Left lung (tissue), 10 donors: ENCODE data around the gene TMOD3. TPM values are rescaled to one million over a fixed set of nuclear protein-coding genes. Genes with fewer than 3 reads are reported as not detected.

Source experiments
- ATAC-seq: fragments of 200-7000 bp; cut with Tn5 transposase; one replicate; pipeline ENCODE4 v1.9.1; 2020; ENCODE audit warnings: moderate library complexity
- DNase-seq, 4 donors: peaks; one replicate each; pipeline ENCODE4 v3.0.0-alpha.2; 2013 to 2020
- H3K27ac ChIP-seq, 2 donors: fragments of 200-600 bp; sonication (generic) in 1 of 2; one replicate each; pipeline versions ENCODE4 v1.5.0 to v1.8.0; 2020 to 2021
- H3K27me3 ChIP-seq, 2 donors: fragments of 200-600 bp; sonication (generic) in 1 of 2; one replicate each; pipeline versions ENCODE4 v1.5.0 to v1.8.0; 2020 to 2021
- H3K36me3 ChIP-seq, 2 donors: fragments of 200-600 bp; sonication (generic) in 1 of 2; one replicate each; pipeline versions ENCODE4 v1.5.0 to v1.8.0; 2020 to 2021
- H3K4me1 ChIP-seq, 2 donors: fragments of 200-600 bp; one replicate each; pipeline ENCODE4 v1.8.0; 2021
- H3K4me3 ChIP-seq, 2 donors: fragments of 200-600 bp; sonication (generic) in 1 of 2; one replicate each; pipeline versions ENCODE4 v1.5.0 to v1.8.0; 2020 to 2021; ENCODE audit warnings: mild to moderate bottlenecking in 1 of 2
- H3K9me3 ChIP-seq, 2 donors: fragments of 200-600 bp; sonication (generic) in 1 of 2; one replicate each; pipeline versions ENCODE4 v1.5.0 to v1.8.0; 2020 to 2021
- CTCF ChIP-seq, 2 donors: fragments of 200-600 bp; sonication (generic) in 1 of 2; IDR thresholded peaks; one replicate each; pipeline versions ENCODE4 v1.5.0 to v1.8.0; 2021; ENCODE audit warnings: antibody characterized with exemption in 2 of 2
- intact Hi-C, 2 donors: fragments of 100-400 bp; cut with DNase I; formaldehyde crosslinking; loops; one replicate each; pipeline versions ENCODE4 v1.11.2 to v1.14.2; 2022
- polyA plus RNA-seq, 6 donors: library from polyadenylated mRNA; unstranded; fragments of 120-200 nt; gene quantifications; one replicate each; pipeline ENCODE4 v1.2.1, GENCODE V29; 2013; ENCODE audit not compliant: insufficient read length in 6 of 6
- total RNA-seq, 2 donors: library from RNA; stranded (reverse); fragmentation: NEBNext Ultra II Directional; extraction: Animal tissue kit (Norgen Biotek cat#: 25700); gene quantifications; one replicate each; pipeline ENCODE4 v1.2.1, GENCODE V29; 2021
- donor health status: DM: no; HTN: yes; CAD: no.
- donor health status: DM: no; HTN: no; CAD: no.

The TMOD3 gene
- total and polyA plus RNA-seq, 8 donors, result 68.2 to 90.8 (median 74.4) TPM

GRCh38 chr15:51935466-51936104, 106.1 kb downstream of the TMOD3 start:
- H3K4me3 ChIP-seq, result no peak overlapping the region
- no peaks in the 10 kb centered on the region for H3K27me3 ChIP-seq
- ATAC-seq (no peak), DNase-seq (no peak)
- no peak for TF ChIP-seq CTCF (IDR thresholded peaks at IDR 0.05)
- intact Hi-C loops, result no loop called here
- peaks cover 0 to 88% of the 10 kb centered on the region in 2 donors for H3K36me3 ChIP-seq
- H3K27ac ChIP-seq, result no peak overlapping the region
- H3K9me3 ChIP-seq, result no peaks in the 10 kb centered on the region
- no peaks in the 10 kb centered on the region for H3K4me1 ChIP-seq

- no peak for TF ChIP-seq CTCF (IDR thresholded peaks at IDR 0.05)
- Histone ChIP-seq H3K27ac (no peak overlapping the region), H3K4me1 (no peaks in the 10 kb centered on the region), H3K9me3 (no peaks in the 10 kb centered on the region), H3K36me3 (peaks cover 0 to 88% of the 10 kb centered on the region in 2 donors), H3K4me3 (no peak overlapping the region), H3K27me3 (no peaks in the 10 kb centered on the region)
- DNase-seq, result no peak
- ATAC-seq, result no peak
- intact Hi-C loops, result no loop called here
Measured at GRCh38 chr15:51936105-51936478, 106.6 kb downstream of the TMOD3 start.

- intact Hi-C loops, result no loop called here
- H3K36me3 ChIP-seq, result peaks cover 0 to 78% of the 10 kb centered on the region in 2 donors
Measured at GRCh38 chr15:51938286-51938685, 108.8 kb downstream of the TMOD3 start.

GRCh38 chr15:51939216-51939615, 109.8 kb downstream of the TMOD3 start:
- intact Hi-C loops, result no loop called here
- no peak for TF ChIP-seq CTCF (IDR thresholded peaks at IDR 0.05)
- Histone ChIP-seq H3K4me1 (no peaks in the 10 kb centered on the region), H3K9me3 (no peaks in the 10 kb centered on the region), H3K4me3 (no peak overlapping the region), H3K27me3 (no peaks in the 10 kb centered on the region), H3K36me3 (peaks cover 0 to 78% of the 10 kb centered on the region in 2 donors), H3K27ac (no peak overlapping the region)
- DNase-seq (no peak), ATAC-seq (no peak)

More at GRCh38 chr15:51938286-51938685, 108.8 kb downstream of the TMOD3 start:
- DNase-seq (no peak), ATAC-seq (no peak)
- H3K4me3 ChIP-seq, result no peak overlapping the region
- no peak for TF ChIP-seq CTCF (IDR thresholded peaks at IDR 0.05)
- H3K27me3 ChIP-seq, result no peaks in the 10 kb centered on the region
- H3K27ac ChIP-seq, result no peak overlapping the region
- H3K9me3 ChIP-seq, result no peaks in the 10 kb centered on the region
- no peaks in the 10 kb centered on the region for H3K4me1 ChIP-seq

GRCh38 chr15:51947124-51947523, 117.7 kb downstream of the TMOD3 start:
- intact Hi-C loops, result no loop called here
- no peak overlapping the region for H3K4me3 ChIP-seq
- no peaks in the 10 kb centered on the region for H3K9me3 ChIP-seq
- H3K27me3 ChIP-seq, result no peaks in the 10 kb centered on the region
- ATAC-seq, result no peak
- TF ChIP-seq CTCF (IDR thresholded peaks at IDR 0.05), result no peak
- H3K27ac ChIP-seq, result no peak overlapping the region
- peaks cover 0 to 85% of the 10 kb centered on the region in 2 donors for H3K36me3 ChIP-seq
- no peaks in the 10 kb centered on the region for H3K4me1 ChIP-seq
- no peak for DNase-seq
